Transverse colon (tissue), 4 donors: ENCODE results near the gene MED9.

ENCODE experiments used
- EP300 ChIP-seq: sonication (generic); formaldehyde crosslinking; IDR thresholded peaks from one replicate; pipeline ENCODE4 v1.6.1; 2017; ENCODE audit warnings: antibody characterized with exemption, low read depth
- POLR2A ChIP-seq: fragments of 450-650 bp; IDR thresholded peaks from one replicate; pipeline ENCODE4 v1.6.1; 2016; ENCODE audit warnings: antibody characterized with exemption, mild to moderate bottlenecking, moderate library complexity
- POLR2AphosphoS5 ChIP-seq, 3 donors: sonication (generic); formaldehyde crosslinking; IDR thresholded peaks; one replicate each; pipeline ENCODE4 v1.6.1; 2016; ENCODE audit warnings: antibody characterized with exemption in 3 of 3
- TF ChIP-seq, protein P1 (sequence below), 5 experiments: fragments of 200-600 bp in 3 of 5; fragments of 450-650 bp in 2 of 5; sonication (generic) in 3 of 5; IDR thresholded peaks; 1 replicate in 2 of 5; 2 replicates in 3 of 5; pipeline ENCODE4 v1.5.1; 2016 to 2017; ENCODE audit warnings: antibody characterized with exemption in 5 of 5, inconsistent platforms in 3 of 5, mild to moderate bottlenecking in 2 of 5, moderate library complexity in 1 of 5

GRCh38 chr17:17506181-17506741, 29.5 kb downstream of the MED9 start:
- TF ChIP-seq, protein P1, sequence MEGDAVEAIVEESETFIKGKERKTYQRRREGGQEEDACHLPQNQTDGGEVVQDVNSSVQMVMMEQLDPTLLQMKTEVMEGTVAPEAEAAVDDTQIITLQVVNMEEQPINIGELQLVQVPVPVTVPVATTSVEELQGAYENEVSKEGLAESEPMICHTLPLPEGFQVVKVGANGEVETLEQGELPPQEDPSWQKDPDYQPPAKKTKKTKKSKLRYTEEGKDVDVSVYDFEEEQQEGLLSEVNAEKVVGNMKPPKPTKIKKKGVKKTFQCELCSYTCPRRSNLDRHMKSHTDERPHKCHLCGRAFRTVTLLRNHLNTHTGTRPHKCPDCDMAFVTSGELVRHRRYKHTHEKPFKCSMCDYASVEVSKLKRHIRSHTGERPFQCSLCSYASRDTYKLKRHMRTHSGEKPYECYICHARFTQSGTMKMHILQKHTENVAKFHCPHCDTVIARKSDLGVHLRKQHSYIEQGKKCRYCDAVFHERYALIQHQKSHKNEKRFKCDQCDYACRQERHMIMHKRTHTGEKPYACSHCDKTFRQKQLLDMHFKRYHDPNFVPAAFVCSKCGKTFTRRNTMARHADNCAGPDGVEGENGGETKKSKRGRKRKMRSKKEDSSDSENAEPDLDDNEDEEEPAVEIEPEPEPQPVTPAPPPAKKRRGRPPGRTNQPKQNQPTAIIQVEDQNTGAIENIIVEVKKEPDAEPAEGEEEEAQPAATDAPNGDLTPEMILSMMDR (IDR thresholded peaks at IDR 0.05) = no peak
- TF ChIP-seq EP300 (no peak), POLR2A (no peak), POLR2AphosphoS5 (IDR thresholded peaks at IDR 0.05) (no peak)
